ENCODE data around the gene LRWD1. TPM values are rescaled to one million over a fixed set of nuclear protein-coding genes. Genes with fewer than 3 reads are reported as not detected.
"Not testable (repeated sequence)": the region's sequence is repeated elsewhere in the genome, so short reads cannot be mapped to it uniquely, and the experiment has no call there.

LRWD1 gene
- polyA plus RNA-seq, 4 donors, result 15.9 to 26.0 (median 23.3) TPM

GRCh38 chr7:102467581-102468477 is 3.0 kb downstream of the LRWD1 start:
- DNase-seq (ENCODE audit: low read depth in 4 of 4, low spot score in 2 of 4), result no peak

- DNase-seq (ENCODE audit: low read depth in 4 of 4, low spot score in 2 of 4), result no peak
These were observed 3.9 kb downstream of the LRWD1 start for GRCh38 chr7:102468478-102469350.

- no peak for DNase-seq (ENCODE audit: low read depth in 4 of 4, low spot score in 2 of 4)
These were observed 4.7 kb downstream of the LRWD1 start for GRCh38 chr7:102469351-102469971.

- no peak for DNase-seq (ENCODE audit: low read depth in 4 of 4, low spot score in 2 of 4)
These were observed 5.4 kb downstream of the LRWD1 start for GRCh38 chr7:102469972-102470825.

- DNase-seq (ENCODE audit: low read depth in 4 of 4, low spot score in 2 of 4), result no peak
These were observed 7.0 kb downstream of the LRWD1 start for GRCh38 chr7:102471791-102472125.

GRCh38 chr7:102472126-102473041 is 7.6 kb downstream of the LRWD1 start:
- no peak for DNase-seq (ENCODE audit: low read depth in 4 of 4, low spot score in 2 of 4)

- no peak for DNase-seq (ENCODE audit: low read depth in 4 of 4, low spot score in 2 of 4)
These were observed 8.6 kb downstream of the LRWD1 start for GRCh38 chr7:102473271-102473991.

- DNase-seq (ENCODE audit: low read depth in 4 of 4, low spot score in 2 of 4), result not testable (repeated sequence)
These were observed 9.3 kb downstream of the LRWD1 start for GRCh38 chr7:102474116-102474515.

GRCh38 chr7:102474736-102475435 is 10.1 kb downstream of the LRWD1 start:
- not testable (repeated sequence) for DNase-seq (ENCODE audit: low read depth in 4 of 4, low spot score in 2 of 4)

- DNase-seq (ENCODE audit: low read depth in 4 of 4, low spot score in 2 of 4), result peak in 2 of 4 donors; percentile 71 to 76
These were observed 13.8 kb downstream of the LRWD1 start, which contains the start of gene POLR2J for GRCh38 chr7:102478314-102479208. Gene POLR2J, minus strand, starts transcription at chr7:102478922. Its CDS starts 62 bp downstream, at chr7:102478860.

GRCh38 chr7:102479209-102479584 is 14.4 kb downstream of the LRWD1 start:
- DNase-seq (ENCODE audit: low read depth in 4 of 4, low spot score in 2 of 4), result not testable (repeated sequence)

- not testable (repeated sequence) for DNase-seq (ENCODE audit: low read depth in 4 of 4, low spot score in 2 of 4)
These were observed 15.3 kb downstream of the LRWD1 start for GRCh38 chr7:102479982-102480637.

- not testable (repeated sequence) for DNase-seq (ENCODE audit: low read depth in 4 of 4, low spot score in 2 of 4)
These were observed 17.2 kb downstream of the LRWD1 start for GRCh38 chr7:102481962-102482361.

GRCh38 chr7:102484317-102484716 is 19.5 kb downstream of the LRWD1 start:
- DNase-seq (ENCODE audit: low read depth in 4 of 4, low spot score in 2 of 4), result not testable (repeated sequence)

- not testable (repeated sequence) for DNase-seq (ENCODE audit: low read depth in 4 of 4, low spot score in 2 of 4)
These were observed 25.8 kb downstream of the LRWD1 start for GRCh38 chr7:102490529-102491075.
